HG03469 (cell line): Measurements from ENCODE around the gene PTPN23.

Experiments
- ATAC-seq: cut with Tn5 transposase; IDR thresholded peaks from one replicate; pipeline ENCODE4 v1.9.1; 2021; ENCODE audit warnings: mild to moderate bottlenecking, moderate library complexity, moderate number of reproducible peaks; ENCODE audit not compliant: unreplicated experiment

The PTPN23 gene

GRCh38 chr3:47419083-47420043, 38.5 kb downstream of the PTPN23 start:
- ATAC-seq: no peak

GRCh38 chr3:47420044-47420430, 39.2 kb downstream of the PTPN23 start:
- no peak for ATAC-seq

GRCh38 chr3:47420511-47421484, 40.0 kb downstream of the PTPN23 start:
- no peak for ATAC-seq

- no peak for ATAC-seq
Measured at GRCh38 chr3:47421741-47422649, 41.2 kb downstream of the PTPN23 start.

GRCh38 chr3:47422743-47423142, 41.9 kb downstream of the PTPN23 start:
- ATAC-seq: no peak

- ATAC-seq: no peak
Measured at GRCh38 chr3:47423548-47424145, 42.8 kb downstream of the PTPN23 start.

GRCh38 chr3:47424434-47425382, 43.9 kb downstream of the PTPN23 start:
- ATAC-seq: no peak

- ATAC-seq: no peak
Measured at GRCh38 chr3:47425383-47425778, 44.6 kb downstream of the PTPN23 start.

- ATAC-seq: no peak
Measured at GRCh38 chr3:47425959-47426358, 45.1 kb downstream of the PTPN23 start.

- no peak for ATAC-seq
Measured at GRCh38 chr3:47427866-47428265, 47.0 kb downstream of the PTPN23 start.

GRCh38 chr3:47428662-47429061, 47.8 kb downstream of the PTPN23 start:
- ATAC-seq: no peak

- ATAC-seq: no peak
Measured at GRCh38 chr3:47429476-47430270, 48.9 kb downstream of the PTPN23 start.

GRCh38 chr3:47430606-47431005, 49.8 kb downstream of the PTPN23 start:
- no peak for ATAC-seq

- no peak for ATAC-seq
Measured at GRCh38 chr3:47431225-47431624, 50.4 kb downstream of the PTPN23 start.

- ATAC-seq: no peak
Measured at GRCh38 chr3:47432673-47433072, 51.9 kb downstream of the PTPN23 start.

GRCh38 chr3:47433796-47434195, 53.0 kb downstream of the PTPN23 start:
- ATAC-seq: no peak

- ATAC-seq: no peak
Measured at GRCh38 chr3:47434849-47435248, 54.0 kb downstream of the PTPN23 start.

GRCh38 chr3:47436180-47436579, 55.4 kb downstream of the PTPN23 start:
- ATAC-seq: no peak
